ENCODE data around the gene ACP5.
"Not testable (repeated sequence)": the region's sequence is repeated elsewhere in the genome, so short reads cannot be mapped to it uniquely, and the experiment has no call there.

DNA sequence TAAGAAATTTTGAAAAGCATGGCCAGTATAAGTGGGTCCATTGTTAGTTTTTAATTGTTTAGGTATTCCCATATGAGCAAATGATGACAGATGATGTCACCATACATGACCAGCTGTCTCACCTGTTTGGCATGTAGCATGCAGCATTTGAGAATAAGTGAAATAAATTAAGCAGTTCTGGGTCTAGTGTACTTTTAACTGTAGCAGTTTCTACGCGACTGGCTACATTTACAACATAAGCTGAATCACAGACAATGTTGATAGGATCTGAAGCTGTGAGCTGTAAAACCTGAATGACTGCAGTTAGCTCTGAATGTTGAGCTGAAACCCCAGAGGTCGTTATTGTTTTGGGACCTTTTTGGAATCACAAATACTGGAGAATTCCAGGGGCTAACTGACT lies 45.0 kb upstream of the ACP5 start:
- TF ChIP-seq, protein P1, sequence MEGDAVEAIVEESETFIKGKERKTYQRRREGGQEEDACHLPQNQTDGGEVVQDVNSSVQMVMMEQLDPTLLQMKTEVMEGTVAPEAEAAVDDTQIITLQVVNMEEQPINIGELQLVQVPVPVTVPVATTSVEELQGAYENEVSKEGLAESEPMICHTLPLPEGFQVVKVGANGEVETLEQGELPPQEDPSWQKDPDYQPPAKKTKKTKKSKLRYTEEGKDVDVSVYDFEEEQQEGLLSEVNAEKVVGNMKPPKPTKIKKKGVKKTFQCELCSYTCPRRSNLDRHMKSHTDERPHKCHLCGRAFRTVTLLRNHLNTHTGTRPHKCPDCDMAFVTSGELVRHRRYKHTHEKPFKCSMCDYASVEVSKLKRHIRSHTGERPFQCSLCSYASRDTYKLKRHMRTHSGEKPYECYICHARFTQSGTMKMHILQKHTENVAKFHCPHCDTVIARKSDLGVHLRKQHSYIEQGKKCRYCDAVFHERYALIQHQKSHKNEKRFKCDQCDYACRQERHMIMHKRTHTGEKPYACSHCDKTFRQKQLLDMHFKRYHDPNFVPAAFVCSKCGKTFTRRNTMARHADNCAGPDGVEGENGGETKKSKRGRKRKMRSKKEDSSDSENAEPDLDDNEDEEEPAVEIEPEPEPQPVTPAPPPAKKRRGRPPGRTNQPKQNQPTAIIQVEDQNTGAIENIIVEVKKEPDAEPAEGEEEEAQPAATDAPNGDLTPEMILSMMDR (conservative IDR thresholded peaks at IDR 0.05; ENCODE audit: low read length): not testable (repeated sequence)
- not testable (repeated sequence) for TF ChIP-seq EZH2phosphoT487 (IDR thresholded peaks at IDR 0.05; ENCODE audit: borderline replicate concordance)
